Body of pancreas (tissue), 4 donors: Measurements from ENCODE around the gene S1PR2.

Experiments used
- POLR2A ChIP-seq, 3 donors: fragments of 450-650 bp; IDR thresholded peaks; one replicate each; pipeline ENCODE4 v1.6.1; 2016; ENCODE audit warnings: antibody characterized with exemption in 3 of 3, mild to moderate bottlenecking in 2 of 3
- TF ChIP-seq, protein P1 (sequence below), 7 experiments: fragments of 450-650 bp in 4 of 7; fragments of 200-600 bp in 3 of 7; sonication (generic) in 3 of 7; IDR thresholded peaks; one replicate each; pipeline ENCODE4 v1.5.1; 2016 to 2019; ENCODE audit warnings: antibody characterized with exemption in 7 of 7

GRCh38 chr19:10228393-10228792, 2.7 kb downstream of the S1PR2 start:
- TF ChIP-seq POLR2A (IDR thresholded peaks at IDR 0.05) = no peak
- TF ChIP-seq, protein P1, sequence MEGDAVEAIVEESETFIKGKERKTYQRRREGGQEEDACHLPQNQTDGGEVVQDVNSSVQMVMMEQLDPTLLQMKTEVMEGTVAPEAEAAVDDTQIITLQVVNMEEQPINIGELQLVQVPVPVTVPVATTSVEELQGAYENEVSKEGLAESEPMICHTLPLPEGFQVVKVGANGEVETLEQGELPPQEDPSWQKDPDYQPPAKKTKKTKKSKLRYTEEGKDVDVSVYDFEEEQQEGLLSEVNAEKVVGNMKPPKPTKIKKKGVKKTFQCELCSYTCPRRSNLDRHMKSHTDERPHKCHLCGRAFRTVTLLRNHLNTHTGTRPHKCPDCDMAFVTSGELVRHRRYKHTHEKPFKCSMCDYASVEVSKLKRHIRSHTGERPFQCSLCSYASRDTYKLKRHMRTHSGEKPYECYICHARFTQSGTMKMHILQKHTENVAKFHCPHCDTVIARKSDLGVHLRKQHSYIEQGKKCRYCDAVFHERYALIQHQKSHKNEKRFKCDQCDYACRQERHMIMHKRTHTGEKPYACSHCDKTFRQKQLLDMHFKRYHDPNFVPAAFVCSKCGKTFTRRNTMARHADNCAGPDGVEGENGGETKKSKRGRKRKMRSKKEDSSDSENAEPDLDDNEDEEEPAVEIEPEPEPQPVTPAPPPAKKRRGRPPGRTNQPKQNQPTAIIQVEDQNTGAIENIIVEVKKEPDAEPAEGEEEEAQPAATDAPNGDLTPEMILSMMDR (IDR thresholded peaks at IDR 0.05) = no peak
